Right atrium auricular region (tissue), 2 donors: ENCODE measurements around the gene SUGCT. TPM values are rescaled to one million over a fixed set of nuclear protein-coding genes. Genes with fewer than 3 reads are reported as not detected.

Experiments used
- DNase-seq: peaks from one replicate; pipeline ENCODE4 v3.0.0-alpha.2; 2019; ENCODE audit warnings: low spot score
- H3K27ac ChIP-seq, 2 donors: fragments of 200-600 bp; sonication (generic); 1 replicate in 1 of 2; 2 replicates in 1 of 2; pipeline ENCODE4 v1.5.1; 2016 to 2019
- H3K27me3 ChIP-seq, 2 donors: fragments of 200-600 bp; sonication (generic); one replicate each; pipeline versions ENCODE4 v1.5.1 to v1.6.0; 2017 to 2019
- H3K36me3 ChIP-seq: fragments of 200-600 bp; sonication (generic); one replicate; pipeline ENCODE4 v1.5.1; 2016
- H3K4me1 ChIP-seq, 2 donors: fragments of 200-600 bp; sonication (generic); one replicate each; pipeline versions ENCODE4 v1.5.1 to v1.6.0; 2017 to 2019
- H3K4me3 ChIP-seq, 2 donors: fragments of 200-600 bp; sonication (generic); 1 replicate in 1 of 2; 2 replicates in 1 of 2; pipeline ENCODE4 v1.5.1; 2017 to 2019; ENCODE audit warnings: mild to moderate bottlenecking in 1 of 2, moderate library complexity in 1 of 2
- H3K9me3 ChIP-seq, 2 donors: fragments of 200-600 bp; sonication (generic); one replicate each; pipeline ENCODE4 v1.5.1; 2019
- CTCF ChIP-seq, 2 donors: fragments of 200-600 bp; sonication (generic); IDR thresholded peaks; one replicate each; pipeline ENCODE4 v1.5.1; 2019; ENCODE audit warnings: antibody characterized with exemption in 2 of 2
- total RNA-seq, 2 donors: library from RNA; depleted of rRNA; stranded (reverse); fragments of >200 nt; gene quantifications; one replicate each; pipeline ENCODE4 v1.1.0, GENCODE V29; 2016

SUGCT gene
- total RNA-seq, 2 donors from 2014 or later = 2.6 to 5.4 TPM

GRCh38 chr7:40714363-40715052, 579.7 kb downstream of the SUGCT start:
- no peak overlapping the region for H3K4me3 ChIP-seq
- no peak for DNase-seq
- no peaks in the 10 kb centered on the region for H3K36me3 ChIP-seq
- peaks cover 0 to 21% of the 10 kb centered on the region in 2 donors for H3K4me1 ChIP-seq
- no peaks in the 10 kb centered on the region for H3K27me3 ChIP-seq
- H3K27ac ChIP-seq = no peak overlapping the region
- no peaks in the 10 kb centered on the region for H3K9me3 ChIP-seq
- TF ChIP-seq CTCF (IDR thresholded peaks at IDR 0.05) = no peak

GRCh38 chr7:40715053-40715430, 580.2 kb downstream of the SUGCT start:
- Histone ChIP-seq H3K36me3 (no peaks in the 10 kb centered on the region), H3K27ac (no peak overlapping the region)

GRCh38 chr7:40716052-40716451, 581.2 kb downstream of the SUGCT start:
- H3K27ac ChIP-seq = no peak overlapping the region
- H3K36me3 ChIP-seq = no peaks in the 10 kb centered on the region
- no peak overlapping the region for H3K4me3 ChIP-seq
- H3K9me3 ChIP-seq = no peaks in the 10 kb centered on the region
- peaks cover 0 to 21% of the 10 kb centered on the region in 2 donors for H3K4me1 ChIP-seq
- no peak for TF ChIP-seq CTCF (IDR thresholded peaks at IDR 0.05)
- DNase-seq = no peak
- no peaks in the 10 kb centered on the region for H3K27me3 ChIP-seq

More at GRCh38 chr7:40715053-40715430, 580.2 kb downstream of the SUGCT start:
- no peak for DNase-seq
- no peak overlapping the region for H3K4me3 ChIP-seq
- TF ChIP-seq CTCF (IDR thresholded peaks at IDR 0.05) = no peak
- peaks cover 0 to 21% of the 10 kb centered on the region in 2 donors for H3K4me1 ChIP-seq
- H3K9me3 ChIP-seq = no peaks in the 10 kb centered on the region
- no peaks in the 10 kb centered on the region for H3K27me3 ChIP-seq

- no peaks in the 10 kb centered on the region for H3K36me3 ChIP-seq
- peak; percentile 66 for DNase-seq
- peaks cover 0 to 21% of the 10 kb centered on the region in 2 donors for H3K4me1 ChIP-seq
- H3K4me3 ChIP-seq = no peak overlapping the region
- no peak for TF ChIP-seq CTCF (IDR thresholded peaks at IDR 0.05)
- peak overlapping the region; percentile 17 for H3K27ac ChIP-seq
- H3K9me3 ChIP-seq = no peaks in the 10 kb centered on the region
- H3K27me3 ChIP-seq = no peaks in the 10 kb centered on the region
Measured at GRCh38 chr7:40717242-40717641, 582.4 kb downstream of the SUGCT start.

- no peaks in the 10 kb centered on the region for H3K36me3 ChIP-seq
- no peak for TF ChIP-seq CTCF (IDR thresholded peaks at IDR 0.05)
- no peak overlapping the region for H3K27ac ChIP-seq
- H3K27me3 ChIP-seq = no peaks in the 10 kb centered on the region
- H3K9me3 ChIP-seq = no peaks in the 10 kb centered on the region
- no peak overlapping the region for H3K4me3 ChIP-seq
- H3K4me1 ChIP-seq = peaks cover 0 to 19% of the 10 kb centered on the region in 2 donors
- no peak for DNase-seq
Measured at GRCh38 chr7:40720416-40720815, 585.6 kb downstream of the SUGCT start.
